NCI-H1048 (cell line): ENCODE results near the gene SLCO2A1.

Source experiments
- DNase-seq: peaks from one replicate; lab custom pipeline; 2025; lab: John Stamatoyannopoulos, UW

Gene SLCO2A1

DNA sequence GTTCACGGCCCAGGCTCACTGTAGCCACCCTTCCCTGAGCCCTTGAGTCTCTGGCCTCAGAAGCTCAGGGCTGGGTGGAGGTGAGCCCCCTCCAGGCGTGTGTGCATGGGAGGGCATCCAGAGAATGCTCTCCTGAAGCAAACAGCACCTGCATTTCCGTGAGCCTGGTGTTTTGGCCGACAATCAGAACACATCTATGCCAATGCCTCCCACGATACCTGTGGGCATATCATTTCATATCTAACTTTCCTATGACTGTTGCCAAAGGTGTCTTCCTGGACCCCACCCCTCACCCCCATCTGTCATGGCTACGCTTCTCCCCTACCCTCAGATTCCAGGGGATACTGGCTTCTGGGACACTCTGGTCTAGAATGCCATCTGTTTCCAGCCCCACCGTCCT is 80.7 kb downstream of the SLCO2A1 start:
- no peak for DNase-seq

DNA sequence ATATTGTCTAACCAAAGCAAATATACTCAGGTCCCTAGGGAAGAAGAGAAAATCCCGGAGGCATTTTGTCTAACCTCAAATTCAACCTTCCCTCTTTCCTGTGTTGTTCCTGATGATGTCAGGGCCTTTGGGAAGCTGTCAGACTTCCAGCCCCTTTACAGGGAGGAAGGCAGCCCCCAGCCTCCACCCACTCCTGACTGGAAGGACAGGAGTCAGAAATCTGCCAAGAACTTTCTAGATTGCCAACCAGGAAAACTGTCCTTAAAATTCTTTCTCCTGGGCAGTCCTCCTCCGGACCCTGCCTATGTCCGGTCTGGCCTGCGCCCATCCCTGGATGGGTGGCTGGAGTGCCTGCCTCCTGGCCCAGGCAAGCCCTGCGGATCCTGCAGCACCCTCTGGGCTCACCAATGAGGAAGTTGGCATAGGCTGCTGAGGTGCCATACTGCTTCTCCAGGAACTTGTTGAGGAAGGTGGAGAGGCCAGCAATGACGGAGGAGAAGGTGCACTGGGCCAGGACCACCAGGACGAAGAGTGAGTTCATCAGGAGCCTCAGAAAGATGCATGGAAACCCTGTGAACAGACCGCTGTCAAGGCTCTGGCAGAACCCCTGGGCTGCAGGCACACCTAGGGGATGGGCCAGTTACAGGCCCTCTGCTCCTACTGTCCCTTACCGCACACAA is 81.5 kb downstream of the SLCO2A1 start:
- DNase-seq, result no peak

GRCh38 chr3:133945381-133946095 is 84.2 kb downstream of the SLCO2A1 start:
- DNase-seq, result peak; percentile 9

DNA sequence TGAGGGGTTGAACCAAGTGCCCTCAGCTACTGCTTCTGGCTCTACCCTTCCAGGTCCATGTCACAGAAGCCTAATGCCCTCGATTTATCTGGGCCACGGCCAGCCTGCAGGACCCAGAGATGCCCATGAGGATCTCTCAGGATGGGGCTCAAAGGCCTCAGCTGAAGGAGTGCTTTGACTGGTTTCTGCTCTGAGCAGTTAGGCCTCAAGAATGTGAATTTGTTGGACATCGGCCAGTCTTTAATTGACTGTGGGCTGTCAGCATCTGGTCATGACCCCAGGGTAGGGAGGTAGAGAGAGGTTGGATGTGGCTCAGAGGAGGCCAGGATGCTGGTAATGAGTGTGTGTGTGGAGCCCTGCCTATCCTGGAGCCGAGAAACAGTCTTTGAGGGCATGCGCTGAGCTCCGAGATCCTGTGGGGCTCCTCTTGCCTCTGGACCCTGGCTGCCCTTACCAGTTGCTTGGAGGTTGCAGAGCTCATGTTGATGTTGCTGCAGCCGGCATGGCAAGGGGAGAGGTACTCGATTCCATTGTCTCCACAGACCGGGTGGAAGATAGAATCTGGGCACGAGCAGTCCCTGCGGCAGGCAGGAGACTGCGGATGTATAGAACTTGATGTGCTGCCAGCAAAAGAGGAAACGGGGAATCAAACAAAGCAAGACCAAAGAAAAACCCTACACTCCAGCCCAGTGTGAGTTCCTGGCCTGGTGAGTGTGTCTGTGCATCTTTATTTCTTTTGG is 84.9 kb downstream of the SLCO2A1 start:
- DNase-seq, result no peak

DNA sequence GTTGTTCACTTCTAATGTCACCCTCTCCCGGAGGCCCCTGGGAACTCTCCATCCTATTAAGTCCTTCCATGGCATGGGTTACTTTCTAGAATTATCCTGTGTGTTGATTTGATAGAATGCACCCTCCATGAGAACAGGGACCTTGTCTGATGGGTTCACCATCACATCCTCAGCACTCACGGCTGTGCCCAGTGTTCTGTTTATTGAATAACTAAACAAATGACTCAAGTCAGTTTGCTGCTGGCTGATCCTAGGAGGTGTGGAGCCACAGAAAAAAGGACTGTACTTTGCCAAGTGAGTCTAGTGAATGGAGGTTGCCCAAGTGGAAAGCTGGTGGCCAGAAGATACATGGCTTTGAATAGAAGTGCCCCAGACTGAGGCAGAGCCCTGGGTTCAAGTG is 85.5 kb downstream of the SLCO2A1 start:
- no peak for DNase-seq

DNA sequence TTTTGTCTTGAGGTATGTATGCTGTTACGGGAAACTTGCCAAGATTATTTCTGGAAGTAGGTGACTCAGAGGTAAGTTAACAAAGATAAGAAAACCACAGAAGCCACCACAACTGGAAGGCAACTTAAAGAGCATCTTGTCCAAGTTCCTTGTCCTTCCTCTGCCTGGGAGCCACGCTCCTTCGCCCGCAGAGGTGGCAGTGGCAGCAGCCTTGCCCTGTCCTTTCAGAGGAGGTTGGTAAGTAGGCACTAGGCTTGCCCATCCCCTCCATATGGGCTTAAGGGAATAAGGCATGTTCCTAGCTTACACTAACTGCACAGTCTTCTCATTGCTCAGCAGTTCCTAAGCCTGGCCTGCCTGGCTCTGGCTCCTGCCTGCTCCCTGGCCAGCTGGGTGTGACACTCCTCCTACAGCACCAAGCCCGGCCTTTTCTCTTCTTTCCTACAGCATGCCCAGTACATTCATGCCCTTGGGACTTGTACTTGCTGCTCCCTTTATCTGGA is 86.0 kb downstream of the SLCO2A1 start:
- DNase-seq, result no peak

DNA sequence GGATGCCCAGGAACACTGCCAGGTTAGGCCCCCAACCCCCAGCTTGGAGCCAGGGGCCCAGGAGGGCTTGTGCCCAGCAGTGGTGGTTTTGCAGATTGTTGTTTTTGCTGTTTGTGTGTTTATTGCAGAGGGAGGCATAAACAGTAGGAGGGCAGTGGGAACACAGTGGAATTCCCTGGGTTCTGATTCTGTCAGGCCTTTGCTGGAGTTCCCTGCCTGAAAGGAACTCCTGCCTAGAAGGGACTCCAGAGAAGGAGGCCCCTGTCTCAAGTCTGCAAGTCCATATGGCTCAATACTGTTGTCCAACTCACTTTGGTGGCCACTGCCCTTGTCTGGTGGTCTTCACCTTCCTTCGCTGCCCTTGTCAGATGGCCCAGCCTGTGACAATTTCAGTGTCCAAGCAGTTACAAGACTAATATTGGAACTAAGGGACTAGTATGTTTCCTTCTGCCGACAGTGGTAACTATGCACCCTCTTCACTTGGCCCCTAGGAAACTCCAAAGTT is 86.6 kb downstream of the SLCO2A1 start:
- DNase-seq, result no peak

- no peak for DNase-seq
Observed at GRCh38 chr3:133941415-133941821, 88.3 kb downstream of the SLCO2A1 start.

- DNase-seq, result no peak
Observed at GRCh38 chr3:133940536-133940935, 89.2 kb downstream of the SLCO2A1 start.

DNA sequence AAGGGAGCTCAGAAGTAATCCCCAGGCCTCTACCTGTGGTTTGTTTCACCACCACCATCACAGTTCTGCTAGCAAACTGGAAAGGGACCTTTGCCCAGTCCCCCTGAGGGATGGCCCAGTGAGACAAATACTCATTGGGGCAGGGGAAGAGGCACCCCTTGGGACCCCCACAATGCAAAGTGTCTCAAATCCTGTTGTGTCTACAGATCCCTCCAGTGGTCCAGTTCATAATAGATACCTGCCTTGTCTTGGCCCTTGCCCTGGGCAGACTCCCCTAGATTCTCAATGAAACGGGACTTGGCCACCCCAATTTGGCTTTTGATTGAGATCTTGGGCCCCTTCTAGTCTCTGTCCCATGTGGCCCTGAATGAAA is 90.3 kb downstream of the SLCO2A1 start:
- DNase-seq, result no peak

GRCh38 chr3:133938770-133939462 is 90.8 kb downstream of the SLCO2A1 start:
- DNase-seq, result no peak

DNA sequence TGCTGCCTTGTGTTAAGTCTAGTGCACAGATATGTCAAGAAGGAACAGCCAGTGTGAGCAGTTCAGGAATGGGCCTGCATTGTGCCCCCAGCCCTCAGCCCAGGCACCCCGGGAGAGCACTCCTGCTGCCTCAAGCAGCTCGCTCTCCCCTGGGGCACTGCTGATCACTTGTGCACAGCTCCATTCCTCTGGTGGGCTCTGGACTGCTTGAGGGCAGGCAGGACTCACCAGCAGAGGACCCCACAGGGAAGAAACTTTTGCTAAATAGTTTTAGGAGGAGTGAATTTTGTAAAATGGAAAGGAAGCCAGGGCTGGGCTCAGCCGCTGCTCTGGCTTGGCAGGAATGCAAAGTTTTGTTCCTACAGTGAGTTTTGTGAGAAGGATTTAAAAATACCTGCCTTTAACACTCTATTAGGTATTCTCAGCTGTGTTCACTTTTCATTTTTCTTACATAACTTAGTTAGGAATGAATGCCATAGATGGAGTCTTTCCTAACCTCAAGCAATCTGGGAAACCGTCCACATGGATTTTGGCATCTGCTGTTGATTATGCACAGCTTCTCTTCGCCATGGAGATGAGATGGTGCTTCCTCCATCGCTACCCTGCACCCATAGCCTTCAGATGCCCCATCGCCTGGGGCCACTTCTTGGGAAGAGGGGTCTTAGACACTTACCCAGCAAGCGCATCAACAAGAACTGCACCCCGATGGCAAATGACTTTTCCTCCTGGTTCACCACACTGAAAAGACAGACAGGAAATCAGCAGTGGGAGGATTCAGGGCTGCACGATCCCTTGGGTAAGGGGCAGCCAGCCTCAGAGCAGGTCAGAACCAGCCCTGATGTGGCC is 91.7 kb downstream of the SLCO2A1 start:
- DNase-seq, result no peak

DNA sequence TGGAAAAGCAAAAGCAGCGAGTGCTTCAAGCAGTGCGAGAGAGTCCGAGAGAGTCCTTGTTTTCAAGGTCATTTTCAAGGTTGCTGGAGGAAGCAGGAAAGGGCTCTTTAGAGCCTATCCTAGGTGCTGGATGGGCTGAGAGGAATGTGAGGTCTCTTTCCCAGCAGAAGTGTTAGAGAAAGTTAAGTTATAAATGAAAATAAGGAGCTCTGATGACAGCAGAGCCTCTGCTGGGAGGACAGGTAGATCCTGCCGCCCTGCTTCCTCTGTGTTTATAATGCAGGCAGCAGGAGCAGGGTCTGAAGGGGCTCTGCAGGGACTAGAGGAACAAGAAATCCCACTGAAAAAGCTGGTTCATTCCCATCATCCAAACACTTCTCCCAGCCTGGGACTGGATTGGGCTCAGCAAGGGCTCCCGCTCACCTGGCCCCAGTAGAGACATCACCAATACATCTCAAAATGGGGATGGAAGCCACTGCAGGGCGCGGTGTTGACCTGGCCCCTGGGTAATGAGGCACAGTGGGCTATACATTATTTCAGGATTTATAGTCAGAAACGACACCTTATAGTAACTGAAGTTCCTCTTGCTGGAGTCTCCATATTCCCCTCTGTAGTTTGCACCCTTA is 92.6 kb downstream of the SLCO2A1 start:
- no peak for DNase-seq

DNA sequence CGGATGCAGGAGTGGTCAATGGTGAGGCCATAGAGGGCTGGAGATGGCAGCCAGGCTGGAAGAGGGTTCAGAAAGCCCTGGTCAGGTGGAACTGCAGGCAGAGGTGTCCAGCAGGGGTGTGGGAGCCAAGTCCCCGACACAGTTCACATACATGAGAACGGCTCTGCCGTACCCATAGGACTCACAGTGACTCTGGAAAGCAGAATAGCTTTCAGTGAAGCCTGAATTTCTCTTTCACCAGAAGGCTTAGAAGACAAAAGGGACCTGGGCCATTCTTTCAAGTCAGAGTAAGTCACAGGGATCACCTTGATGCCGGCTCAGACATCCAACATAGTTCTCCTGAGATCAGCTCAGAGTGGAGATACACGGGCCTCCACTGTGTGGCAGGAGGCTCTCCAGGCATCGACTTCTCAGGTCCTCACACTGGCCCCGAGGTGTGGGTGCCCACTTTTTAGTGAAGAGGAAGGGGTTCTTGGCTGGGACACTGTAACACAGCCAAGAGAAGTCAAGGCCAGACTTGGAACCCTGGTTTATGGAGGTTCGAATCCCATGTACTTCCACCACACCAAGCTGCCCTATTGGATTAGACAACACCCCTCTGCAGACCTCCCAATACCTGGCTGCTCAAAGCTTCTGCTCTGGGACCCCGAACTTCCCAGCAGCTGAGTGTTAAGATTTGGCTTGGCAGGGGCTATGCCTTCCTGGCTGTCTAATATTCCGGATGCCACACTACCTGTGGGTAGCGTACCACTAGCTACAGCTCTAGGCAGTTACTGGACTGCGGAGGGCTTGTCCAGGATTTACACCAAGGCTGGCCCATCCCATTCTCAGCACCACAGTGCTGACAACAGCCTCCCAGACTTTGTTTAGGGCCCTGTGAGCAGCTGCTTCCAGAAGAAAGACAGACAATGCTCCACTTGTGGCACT is 93.6 kb downstream of the SLCO2A1 start:
- no peak for DNase-seq

GRCh38 chr3:133934996-133935842 is 94.5 kb downstream of the SLCO2A1 start:
- no peak for DNase-seq

DNA sequence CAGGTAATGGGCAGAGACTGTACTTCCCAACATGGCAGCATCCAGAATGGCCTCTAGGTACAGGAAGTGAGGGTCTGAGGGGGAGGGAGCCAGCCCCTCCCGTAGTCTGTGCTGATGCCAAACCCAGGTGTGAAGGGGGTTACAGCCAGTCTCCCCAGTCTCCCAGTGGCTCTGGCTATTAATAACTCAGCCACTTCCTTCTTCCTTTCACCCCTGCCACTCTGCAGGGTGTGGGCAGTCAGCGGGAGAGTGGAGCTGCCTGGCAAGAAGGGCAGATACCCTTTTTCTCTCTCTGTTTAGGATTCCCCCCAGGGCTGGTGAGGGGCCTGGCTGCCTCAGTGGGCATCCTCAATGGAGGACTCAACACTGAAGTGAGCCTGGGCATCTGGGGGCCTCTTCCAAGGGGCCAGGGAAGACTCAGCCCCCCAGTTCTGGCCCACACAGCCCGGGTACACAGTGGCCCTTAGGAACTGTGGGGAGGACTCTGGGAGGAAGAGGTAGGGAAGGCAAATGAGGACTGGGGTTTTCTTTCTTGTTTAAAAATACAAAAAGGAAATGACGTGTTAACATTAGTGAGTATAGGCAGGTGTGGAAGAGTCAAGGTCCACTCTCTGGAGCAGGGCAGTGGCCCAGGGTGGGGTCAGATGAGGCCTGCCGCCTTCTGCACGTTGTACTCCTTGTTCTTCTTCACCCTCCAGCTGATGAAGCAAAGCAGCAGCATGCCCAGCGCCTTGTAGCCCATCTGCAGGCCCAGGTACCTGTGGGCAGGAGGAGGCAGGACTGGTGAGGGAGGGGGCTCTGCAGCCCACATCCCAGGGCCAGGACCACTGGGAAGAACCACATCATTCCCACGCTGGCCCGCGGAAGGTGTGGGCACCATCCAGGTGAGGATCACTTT is 95.4 kb downstream of the SLCO2A1 start:
- DNase-seq, result no peak
